Stimulated activated naive CD8-positive, alpha-beta T cell treated with anti-CD3 and anti-CD28 coated beads, Interleukin-15, Interleukin-2, amounts not matched to agents 100 U/mL and 50 U/mL, for 24 hours (primary cell): ENCODE measurements around the gene LSM8.
"Not testable (repeated sequence)": the region's sequence is repeated elsewhere in the genome, so short reads cannot be mapped to it uniquely, and the experiment has no call there.

ENCODE experiments used
- ATAC-seq: fragments of 150-1000 bp; cut with Tn5 transposase; one replicate; pipeline ENCODE4 v1.10.0; 2021
- DNase-seq: peaks from one replicate; pipeline ENCODE4 v3.0.0; 2021

LSM8 gene

DNA sequence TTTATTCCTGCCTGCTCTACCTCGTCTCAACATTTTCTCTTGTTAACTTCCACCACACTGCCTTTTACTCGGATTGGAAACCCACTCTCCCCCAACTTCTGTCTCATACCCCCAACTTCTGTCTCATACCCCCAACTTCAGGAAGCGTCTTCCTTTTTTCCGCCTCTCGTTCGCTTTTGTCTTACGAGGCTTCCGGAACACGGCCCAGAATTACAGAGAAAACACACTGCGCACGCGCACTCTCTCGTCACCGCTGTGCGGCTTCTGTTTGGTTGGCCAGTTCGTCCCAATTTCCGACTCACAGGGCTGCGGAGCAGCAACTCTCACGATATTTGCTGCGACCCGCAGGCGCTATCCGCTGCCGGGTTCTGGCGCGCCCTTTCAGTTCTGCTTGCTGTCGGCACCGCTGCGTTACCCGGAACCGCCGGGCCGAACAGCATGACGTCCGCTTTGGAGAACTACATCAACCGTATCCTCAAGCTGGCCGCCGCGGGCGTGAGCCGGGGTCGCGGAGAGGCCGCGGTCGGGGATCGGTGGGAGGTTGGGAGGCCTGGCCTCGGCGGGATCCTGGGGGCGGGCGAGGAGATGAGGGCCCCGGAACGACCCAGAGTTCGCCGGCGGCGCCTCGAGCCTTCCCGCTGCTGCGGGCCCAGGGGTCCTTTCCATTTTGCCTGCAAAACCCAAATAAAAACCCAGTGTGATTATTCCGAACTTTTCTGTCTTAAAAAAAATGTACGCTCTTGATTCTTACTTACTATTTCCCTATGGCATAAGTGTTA, at the start of gene LSM8:
Gene LSM8 (plus strand): TSS at position 379 of the 779 bp plus-strand sequence. CDS start 60 bp downstream, at position 439.
- DNase-seq (peak; percentile 95), ATAC-seq (peak; percentile 99)

DNA sequence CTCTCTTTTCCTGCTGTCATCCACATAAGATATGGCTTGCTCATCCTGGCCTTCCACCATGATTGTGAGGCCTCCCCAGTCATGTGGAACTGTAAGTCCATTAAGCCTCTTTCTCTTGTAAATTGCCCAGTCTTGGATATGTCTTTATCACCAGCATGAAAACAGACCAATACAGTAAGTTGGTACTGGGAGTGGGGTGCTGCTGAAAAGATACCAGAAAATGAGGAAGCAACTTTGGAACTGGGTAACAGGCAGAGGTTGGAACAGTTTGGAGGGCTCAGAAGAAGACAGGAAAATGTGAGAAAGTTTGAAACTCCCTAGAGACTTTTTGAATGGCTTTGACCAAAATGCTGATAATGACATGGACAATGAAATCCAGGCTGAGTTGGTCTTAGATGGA, 49.5 kb upstream of the LSM8 start:
- DNase-seq, ATAC-seq: not testable (repeated sequence)

- ATAC-seq = no peak
- DNase-seq = no peak
Observed at GRCh38 chr7:118140468-118140867, 43.5 kb upstream of the LSM8 start.

- ATAC-seq (no peak), DNase-seq (no peak)
Observed at GRCh38 chr7:118142012-118142411, 42.0 kb upstream of the LSM8 start.

GRCh38 chr7:118148930-118149329, 35.0 kb upstream of the LSM8 start:
- DNase-seq (no peak), ATAC-seq (no peak)

GRCh38 chr7:118149394-118149793, 34.6 kb upstream of the LSM8 start:
- ATAC-seq (no peak), DNase-seq (no peak)

- no peak for DNase-seq
- no peak for ATAC-seq
Observed at GRCh38 chr7:118151671-118152070, 32.3 kb upstream of the LSM8 start.

DNA sequence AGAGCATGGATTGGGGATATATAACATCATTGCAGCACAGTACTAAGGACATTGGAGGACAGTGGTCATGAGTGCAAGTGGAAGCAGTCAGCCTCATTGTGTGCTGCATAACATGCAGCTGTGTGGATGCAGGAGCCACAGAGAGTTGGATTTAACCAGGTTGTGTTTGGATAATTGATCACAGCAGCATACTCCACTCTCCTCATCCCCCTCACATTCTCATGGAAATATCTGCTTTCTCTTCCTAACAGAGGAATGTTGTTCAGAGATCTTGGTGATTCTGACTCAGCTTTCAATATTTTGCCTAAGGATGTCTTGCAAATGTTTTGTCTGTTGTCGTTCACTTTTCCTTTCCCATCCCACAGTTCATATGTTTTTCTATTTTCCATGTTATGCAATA, 31.8 kb upstream of the LSM8 start:
- peak; percentile 28 for ATAC-seq
- DNase-seq = no peak

DNA sequence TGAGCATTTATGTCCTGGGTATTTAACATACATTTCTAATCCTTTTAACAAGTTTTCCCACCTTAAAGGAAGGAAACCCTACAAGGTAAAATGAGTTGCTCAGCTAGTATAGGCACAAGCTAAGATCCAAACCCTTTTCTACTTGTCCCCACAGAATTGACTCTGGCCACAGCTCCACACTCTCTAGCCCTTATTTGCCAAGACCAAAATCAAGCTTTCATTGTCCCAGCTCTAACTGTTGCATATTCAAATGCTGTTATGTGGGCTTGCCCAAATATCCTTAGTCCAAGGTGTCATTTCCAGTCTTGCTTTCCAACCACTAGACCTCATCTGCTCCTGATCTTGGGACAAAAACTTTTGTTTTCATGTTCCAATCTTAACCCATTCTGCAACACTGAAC, 31.3 kb upstream of the LSM8 start:
- ATAC-seq (no peak), DNase-seq (no peak)

- ATAC-seq = no peak
- DNase-seq = peak; percentile 7
Observed at GRCh38 chr7:118153551-118154177, 30.3 kb upstream of the LSM8 start.

GRCh38 chr7:118158766-118159165, 25.2 kb upstream of the LSM8 start:
- ATAC-seq (no peak), DNase-seq (no peak)

- ATAC-seq = no peak
- DNase-seq = no peak
Observed at GRCh38 chr7:118169146-118169545, 14.8 kb upstream of the LSM8 start.

GRCh38 chr7:118175740-118176139, 8.2 kb upstream of the LSM8 start:
- no peak for ATAC-seq

GRCh38 chr7:118179191-118179590, 4.8 kb upstream of the LSM8 start:
- ATAC-seq = no peak
- DNase-seq = no peak

More at GRCh38 chr7:118175740-118176139, 8.2 kb upstream of the LSM8 start:
- DNase-seq = no peak

- no peak for ATAC-seq
- DNase-seq = no peak
Observed at GRCh38 chr7:118182593-118183427, 1.2 kb upstream of the LSM8 start.

GRCh38 chr7:118183428-118183785, 557 bp upstream of the LSM8 start:
- ATAC-seq (no peak), DNase-seq (no peak)

- ATAC-seq (no peak), DNase-seq (no peak)
Observed at GRCh38 chr7:118184565-118184940, 589 bp downstream of the LSM8 start.

GRCh38 chr7:118185163-118185860, 1.3 kb downstream of the LSM8 start:
- DNase-seq = no peak

DNA sequence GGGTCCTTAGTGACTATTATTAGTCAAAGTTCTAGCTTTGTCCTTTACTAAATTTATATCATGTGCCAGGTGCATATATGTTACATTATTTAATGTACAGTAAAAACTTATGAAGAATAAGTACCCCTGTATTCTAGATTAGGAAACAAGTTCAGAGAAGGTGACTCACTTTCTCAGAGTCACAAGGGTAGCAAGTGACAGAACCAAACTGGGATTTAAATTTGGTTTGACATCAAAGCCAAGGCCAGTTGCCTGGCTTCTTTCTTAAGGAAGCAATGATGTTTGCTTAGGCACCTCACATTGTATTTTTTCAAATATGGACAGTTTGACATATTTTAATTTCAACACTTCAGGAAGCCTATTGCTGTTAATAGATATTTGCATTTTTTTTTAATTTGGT, 2.5 kb downstream of the LSM8 start:
- DNase-seq (no peak), ATAC-seq (no peak)

More at GRCh38 chr7:118185163-118185860, 1.3 kb downstream of the LSM8 start:
- ATAC-seq = no peak

DNA sequence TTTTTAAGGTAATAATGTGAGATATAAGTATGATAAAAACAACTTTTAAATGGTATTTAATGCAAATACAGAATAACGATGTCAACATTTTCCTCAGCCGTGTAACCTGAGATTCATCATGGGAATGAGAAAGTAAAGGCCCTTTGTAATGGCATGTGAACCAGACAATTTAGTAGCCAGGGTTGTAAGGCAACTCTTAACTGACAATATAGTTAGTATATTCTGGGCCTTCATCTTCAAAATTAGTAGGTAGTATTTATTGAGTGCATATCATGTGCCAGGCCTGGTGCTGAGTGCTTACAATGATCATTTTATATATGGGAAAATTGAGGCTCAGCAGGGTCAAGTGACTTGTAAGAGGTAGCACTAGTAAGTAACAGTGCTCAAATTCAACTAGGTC, 10.6 kb downstream of the LSM8 start:
- no peak for ATAC-seq

GRCh38 chr7:118195837-118196474, 12.0 kb downstream of the LSM8 start:
- DNase-seq = peak; percentile 63
- peak; percentile 79 for ATAC-seq

More for the DNA sequence above, 10.6 kb downstream of the LSM8 start:
- no peak for DNase-seq

DNA sequence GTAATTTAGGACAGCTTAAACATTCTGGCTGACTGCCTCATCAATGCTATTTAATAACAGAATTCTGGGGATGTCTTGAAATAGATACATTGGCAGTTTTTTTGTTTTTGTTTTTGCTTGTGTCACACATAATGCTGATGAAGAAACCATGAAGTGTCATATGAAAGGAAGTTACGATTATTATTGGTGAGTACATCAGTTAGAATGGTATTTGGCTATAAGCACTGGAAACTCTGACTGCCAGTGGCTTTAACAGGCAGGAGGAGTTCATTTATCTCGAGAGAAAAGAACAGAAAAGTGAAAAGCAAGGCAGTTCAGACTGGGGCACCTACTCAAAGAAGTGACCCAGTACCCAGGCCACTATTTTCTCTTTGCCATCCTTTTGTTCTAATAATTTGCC, 18.1 kb downstream of the LSM8 start:
- DNase-seq (no peak), ATAC-seq (no peak)
